ENCODE data around the gene TFDP3. TPM values are rescaled to one million over a fixed set of nuclear protein-coding genes. Genes with fewer than 3 reads are reported as not detected.

TFDP3 gene
- not detected in 2 replicates for total RNA-seq (ENCODE audit: low replicate concordance)

- Mint-ChIP-seq H3K27me3 (ENCODE audit: insufficient read depth, low read depth) (peaks cover 11% of the 10 kb centered on the region), H3K9me3 (no peaks in the 10 kb centered on the region), H3K36me3 (no peaks in the 10 kb centered on the region), H3K4me1 (peaks cover 3% of the 10 kb centered on the region), H3K27ac (peak within 1 kb of the TSS; percentile 7), H3K4me3 (no peak within 1 kb of the TSS)
- Histone ChIP-seq H3K9ac (no peak within 1 kb of the TSS), H3K4me3 (no peak within 1 kb of the TSS), H3F3A (ENCODE audit: low read depth) (no peaks in the 10 kb centered on the region), H3K36me3 (no peaks in the 10 kb centered on the region), H3K79me2 (ENCODE audit: low read depth) (no peaks in the 10 kb centered on the region), H4K20me1 (ENCODE audit: low read depth) (no peaks in the 10 kb centered on the region), H3K4me2 (no peak within 1 kb of the TSS), H3K27me3 (no peaks in the 10 kb centered on the region), H2AFZ (replicated peaks) (no peak within 1 kb of the TSS), H3K9me3 (ENCODE audit: low read depth) (no peaks in the 10 kb centered on the region), H3K27ac (no peak within 1 kb of the TSS), H3K4me1 (no peaks in the 10 kb centered on the region)
- DNase-seq (ENCODE audit: low spot score) = no peak
- no peak for TF ChIP-seq CTCF (IDR thresholded peaks at IDR 0.05)
- no peak for TF ChIP-seq EZH2phosphoT487 (IDR thresholded peaks at IDR 0.05)
- TF ChIP-seq EZH2 (IDR thresholded peaks at IDR 0.05) = no peak
Observed at GRCh38 chrX:133218329-133218728, at the start of gene TFDP3. TSS of gene TFDP3 (minus strand) at chrX:133218354. CDS start at chrX:133218259, 95 bp downstream.

- H2AFZ ChIP-seq (replicated peaks) = no peak overlapping the region
- TF ChIP-seq EZH2phosphoT487 (IDR thresholded peaks at IDR 0.05) (no peak), EZH2 (IDR thresholded peaks at IDR 0.05) (no peak), CTCF (IDR thresholded peaks at IDR 0.05) (no peak)
- no peaks in the 10 kb centered on the region for H4K20me1 ChIP-seq (ENCODE audit: low read depth)
- no peak for DNase-seq (ENCODE audit: low spot score)
- H3K4me3 ChIP-seq = no peak overlapping the region
- no peaks in the 10 kb centered on the region for H3K9me3 Mint-ChIP-seq
- H3K4me1 ChIP-seq = peaks cover 23% of the 10 kb centered on the region
- H3K4me1 Mint-ChIP-seq = peaks cover 53% of the 10 kb centered on the region
- peaks cover 19% of the 10 kb centered on the region for H3F3A ChIP-seq (ENCODE audit: low read depth)
- no peaks in the 10 kb centered on the region for H3K36me3 ChIP-seq
- H3K4me2 ChIP-seq = peak overlapping the region; percentile 41
- H3K79me2 ChIP-seq (ENCODE audit: low read depth) = no peaks in the 10 kb centered on the region
- peak overlapping the region; percentile 10 for H3K27ac Mint-ChIP-seq
- H3K4me3 Mint-ChIP-seq = peak overlapping the region; percentile 33
- H3K27me3 ChIP-seq = no peaks in the 10 kb centered on the region
- no peak overlapping the region for H3K27ac ChIP-seq
- H3K27me3 Mint-ChIP-seq (ENCODE audit: insufficient read depth, low read depth) = peaks cover 25% of the 10 kb centered on the region
- H3K36me3 Mint-ChIP-seq = no peaks in the 10 kb centered on the region
- H3K9ac ChIP-seq = no peak overlapping the region
- H3K9me3 ChIP-seq (ENCODE audit: low read depth) = no peaks in the 10 kb centered on the region
Observed at GRCh38 chrX:133267621-133268020, 49.5 kb upstream of the TFDP3 start.

- H3K4me2 ChIP-seq = peak overlapping the region; percentile 58
- H3K4me1 Mint-ChIP-seq = peaks cover 51% of the 10 kb centered on the region
- DNase-seq (ENCODE audit: low spot score) = peak; percentile 93
- no peak for TF ChIP-seq EZH2 (IDR thresholded peaks at IDR 0.05)
- no peak for TF ChIP-seq CTCF (IDR thresholded peaks at IDR 0.05)
- TF ChIP-seq EZH2phosphoT487 (IDR thresholded peaks at IDR 0.05) = no peak
- H3K4me1 ChIP-seq = peaks cover 18% of the 10 kb centered on the region
- no peaks in the 10 kb centered on the region for H3K27me3 ChIP-seq
- peaks cover 20% of the 10 kb centered on the region for H3K27me3 Mint-ChIP-seq (ENCODE audit: insufficient read depth, low read depth)
- H3F3A ChIP-seq (ENCODE audit: low read depth) = peaks cover 19% of the 10 kb centered on the region
- H3K9ac ChIP-seq = no peak overlapping the region
- no peak overlapping the region for H3K4me3 ChIP-seq
- H2AFZ ChIP-seq (replicated peaks) = no peak overlapping the region
- no peak overlapping the region for H3K27ac ChIP-seq
- H3K36me3 Mint-ChIP-seq = no peaks in the 10 kb centered on the region
- H3K27ac Mint-ChIP-seq = peak overlapping the region; percentile 97
- H3K9me3 ChIP-seq (ENCODE audit: low read depth) = no peaks in the 10 kb centered on the region
- H3K9me3 Mint-ChIP-seq = peaks cover 3% of the 10 kb centered on the region
- no peaks in the 10 kb centered on the region for H3K36me3 ChIP-seq
- H3K4me3 Mint-ChIP-seq = peak overlapping the region; percentile 74
- H4K20me1 ChIP-seq (ENCODE audit: low read depth) = no peaks in the 10 kb centered on the region
- H3K79me2 ChIP-seq (ENCODE audit: low read depth) = no peaks in the 10 kb centered on the region
Observed at GRCh38 chrX:133265331-133265730, 47.2 kb upstream of the TFDP3 start.
